SKM-1 treated with dmso at 0.1 percent for 144 hours (cell line): ENCODE results near the gene TIMP4.
A peak's percentile ranks its signal among the peaks of the same experiment; 100 is the strongest.

Experiments used
- DNase-seq: peaks from one replicate; lab custom pipeline; 2025; ENCODE audit not compliant: unreplicated experiment; lab: John Stamatoyannopoulos, UW

The TIMP4 gene

GRCh38 chr3:12158387-12159226 lies at the start of gene TIMP4:
TIMP4 (minus strand) TSS chr3:12158912; CDS start chr3:12158840, 72 bp downstream.
- no peak for DNase-seq

GRCh38 chr3:12205171-12205570 lies 46.5 kb upstream of the TIMP4 start:
- no peak for DNase-seq

- no peak for DNase-seq
Measured at GRCh38 chr3:12201813-12202212, 43.1 kb upstream of the TIMP4 start.

- no peak for DNase-seq
Measured at GRCh38 chr3:12198301-12198700, 39.6 kb upstream of the TIMP4 start.

GRCh38 chr3:12197475-12197874 lies 38.8 kb upstream of the TIMP4 start:
- DNase-seq, result no peak

GRCh38 chr3:12196684-12197083 lies 38.0 kb upstream of the TIMP4 start:
- no peak for DNase-seq

GRCh38 chr3:12195231-12195630 lies 36.5 kb upstream of the TIMP4 start:
- no peak for DNase-seq

GRCh38 chr3:12194669-12195161 lies 36.0 kb upstream of the TIMP4 start:
- DNase-seq, result peak; percentile 51

GRCh38 chr3:12194209-12194608 lies 35.5 kb upstream of the TIMP4 start:
- peak; percentile 83 for DNase-seq

- peak; percentile 84 for DNase-seq
Measured at GRCh38 chr3:12193485-12194165, 34.9 kb upstream of the TIMP4 start.

- DNase-seq, result no peak
Measured at GRCh38 chr3:12192655-12193484, 34.2 kb upstream of the TIMP4 start.

- DNase-seq, result no peak
Measured at GRCh38 chr3:12192173-12192572, 33.5 kb upstream of the TIMP4 start.

- DNase-seq, result no peak
Measured at GRCh38 chr3:12191559-12191958, 32.8 kb upstream of the TIMP4 start.

GRCh38 chr3:12190832-12191231 lies 32.1 kb upstream of the TIMP4 start:
- no peak for DNase-seq

GRCh38 chr3:12190221-12190807 lies 31.6 kb upstream of the TIMP4 start:
- DNase-seq, result no peak

GRCh38 chr3:12188681-12189287 lies 30.1 kb upstream of the TIMP4 start:
- DNase-seq, result no peak

- no peak for DNase-seq
Measured at GRCh38 chr3:12188328-12188648, 29.6 kb upstream of the TIMP4 start.

- DNase-seq, result peak; percentile 96
Measured at GRCh38 chr3:12187448-12188327, 29.0 kb upstream of the TIMP4 start.

GRCh38 chr3:12186515-12187286 lies 28.0 kb upstream of the TIMP4 start:
- no peak for DNase-seq
